H1 (cell line): ENCODE data around the gene MICALL2. TPM values are rescaled to one million over a fixed set of nuclear protein-coding genes. Genes with fewer than 3 reads are reported as not detected.

Experiments used
- CTCF ChIA-PET: fragments of 300-600 bp; sonication (Branson Sonifier 250); formaldehyde crosslinking; loops from one replicate; lab custom pipeline; 2021; ENCODE audit not compliant: partially characterized antibody; lab: Charles Lee
- POLR2A ChIA-PET: fragments of 300-600 bp; sonication (Branson Sonifier 250); formaldehyde crosslinking; loops from one replicate; lab custom pipeline; 2021; ENCODE audit warnings: inconsistent platforms; ENCODE audit not compliant: partially characterized antibody; lab: Charles Lee
- DNase-seq, 2 experiments: peaks; one replicate each; pipeline versions ENCODE4 v3.0.0 to v3.0.0-alpha.2; 2010 to 2022; ENCODE audit warnings: low spot score in 2 of 2, low read depth in 1 of 2, mixed read lengths in 1 of 2
- FAIRE-seq: peaks from 2 replicates; lab custom pipeline; 2011; peaks lifted over from hg19 to GRCh38; lab: Jason Lieb, UNC
- H2AFZ ChIP-seq: 2 replicates; pipeline ENCODE4 v1.8.1; 2012; ENCODE audit warnings: low read length, inconsistent platforms
- H2AK5ac ChIP-seq: 2 replicates; pipeline ENCODE4 v1.6.1; 2013; ENCODE audit warnings: low read depth, low read length
- H2BK120ac ChIP-seq: replicated peaks from 2 replicates; pipeline ENCODE3; 2013; ENCODE audit warnings: low read depth, low read length, inconsistent platforms
- H2BK12ac ChIP-seq: 2 replicates; pipeline ENCODE4 v1.6.1; 2013; ENCODE audit warnings: low read depth, low read length
- H2BK15ac ChIP-seq: 2 replicates; pipeline ENCODE4 v1.6.1; 2013; ENCODE audit warnings: low read length
- H2BK20ac ChIP-seq: 2 replicates; pipeline ENCODE4 v1.6.1; 2013; ENCODE audit warnings: low read length
- H2BK5ac ChIP-seq: 2 replicates; pipeline ENCODE4 v1.6.1; 2013; ENCODE audit warnings: low read depth, low read length
- H3K14ac ChIP-seq: 2 replicates; pipeline ENCODE4 v1.6.1; 2013; ENCODE audit warnings: inconsistent platforms; ENCODE audit not compliant: insufficient read length
- H3K18ac ChIP-seq: 2 replicates; pipeline ENCODE4 v1.6.1; 2013; ENCODE audit warnings: low read length; ENCODE audit errors: extremely low read depth
- H3K23ac ChIP-seq: 2 replicates; pipeline ENCODE4 v1.6.1; 2013; ENCODE audit warnings: inconsistent platforms; ENCODE audit not compliant: insufficient read length
- H3K23me2 ChIP-seq: 2 replicates; pipeline ENCODE4 v1.6.1; 2013; ENCODE audit warnings: low read depth, low read length
- H3K27ac ChIP-seq: 2 replicates; pipeline ENCODE4 v1.6.1; 2011; ENCODE audit warnings: low read depth, low read length, inconsistent platforms
- H3K27me3 ChIP-seq, 4 experiments: replicated peaks in 1 of 4; 1 replicate in 1 of 4; 2 replicates in 3 of 4; pipeline versions ENCODE4 v1.6.1 to v1.8.1; 2011 to 2013; ENCODE audit warnings: low read length in 3 of 4, mild to moderate bottlenecking in 3 of 4, inconsistent platforms in 2 of 4, mixed read lengths in 2 of 4, moderate library complexity in 1 of 4; ENCODE audit not compliant: control insufficient read depth in 3 of 4, insufficient read depth in 3 of 4; ENCODE audit errors: extremely low read depth in 1 of 4
- H3K36me3 ChIP-seq, 4 experiments: 2 replicates each; pipeline versions ENCODE4 v1.6.1 to v1.8.1; 2011 to 2013; ENCODE audit warnings: mild to moderate bottlenecking in 4 of 4, low read length in 3 of 4, moderate library complexity in 2 of 4, control low read depth in 1 of 4, inconsistent platforms in 1 of 4; ENCODE audit not compliant: insufficient read depth in 4 of 4, control insufficient read depth in 2 of 4
- H3K4ac ChIP-seq: replicated peaks from 2 replicates; pipeline ENCODE3; 2013; ENCODE audit warnings: low read length, low read depth, mixed read lengths, inconsistent platforms; ENCODE audit not compliant: insufficient read length
- H3K4me1 ChIP-seq, 4 experiments: replicated peaks in 1 of 4; 1 replicate in 1 of 4; 2 replicates in 3 of 4; pipeline versions ENCODE4 v1.6.1 to v1.8.1; 2011 to 2013; ENCODE audit warnings: low read length in 3 of 4, inconsistent platforms in 2 of 4, mixed read lengths in 1 of 4; ENCODE audit not compliant: insufficient read depth in 4 of 4, control insufficient read depth in 3 of 4
- H3K4me2 ChIP-seq, 2 experiments: 2 replicates each; pipeline versions ENCODE4 v1.6.1 to v1.8.1; 2011 to 2013; ENCODE audit warnings: low read depth in 2 of 2, low read length in 2 of 2, control low read depth in 1 of 2, inconsistent platforms in 1 of 2, mild to moderate bottlenecking in 1 of 2; ENCODE audit not compliant: insufficient read depth in 1 of 2
- H3K4me3 ChIP-seq, 4 experiments: fragments of 200-600, 300-600 bp in 1 of 4; sonication (generic), shearing (Covaris generic), sonication (Bioruptor Twin) in 1 of 4; 2 replicates each; pipeline versions ENCODE4 v1.5.1 to v1.8.1; 2011 to 2016; ENCODE audit warnings: low read length in 4 of 4, low read depth in 3 of 4, control low read depth in 2 of 4, inconsistent platforms in 2 of 4, mild to moderate bottlenecking in 2 of 4, mixed read lengths in 1 of 4, moderate library complexity in 1 of 4; ENCODE audit not compliant: insufficient read depth in 2 of 4; ENCODE audit errors: extremely low read depth in 1 of 4
- H3K56ac ChIP-seq: replicated peaks from 2 replicates; pipeline ENCODE3; 2013; ENCODE audit warnings: low read depth, mild to moderate bottlenecking, mixed read lengths, low read length, inconsistent platforms; ENCODE audit not compliant: insufficient read length
- H3K79me1 ChIP-seq: 2 replicates; pipeline ENCODE4 v1.6.1; 2013; ENCODE audit warnings: low read depth, low read length, control low read depth
- H3K79me2 ChIP-seq, 2 experiments: 2 replicates each; pipeline versions ENCODE4 v1.6.1 to v1.8.1; 2012 to 2013; ENCODE audit warnings: low read length in 2 of 2, mild to moderate bottlenecking in 2 of 2, inconsistent platforms in 1 of 2; ENCODE audit not compliant: insufficient read depth in 2 of 2, control insufficient read depth in 1 of 2
- H3K9ac ChIP-seq, 4 experiments: replicated peaks in 1 of 4; 1 replicate in 1 of 4; 2 replicates in 3 of 4; pipeline versions ENCODE4 v1.6.1 to v1.8.1; 2011 to 2013; ENCODE audit warnings: low read depth in 3 of 4, low read length in 3 of 4, control low read depth in 2 of 4, mild to moderate bottlenecking in 2 of 4, moderate library complexity in 2 of 4, inconsistent platforms in 1 of 4; ENCODE audit errors: extremely low read depth in 1 of 4
- H3K9me3 ChIP-seq, 2 experiments: 2 replicates each; pipeline versions ENCODE4 v1.6.1 to v1.8.1; 2012 to 2013; ENCODE audit warnings: mild to moderate bottlenecking in 2 of 2, moderate library complexity in 2 of 2, control low read depth in 1 of 2, inconsistent platforms in 1 of 2, low read depth in 1 of 2, low read length in 1 of 2, mixed read lengths in 1 of 2; ENCODE audit not compliant: insufficient read depth in 2 of 2
- H4K20me1 ChIP-seq, 2 experiments: replicated peaks in 1 of 2; 2 replicates each; pipeline versions ENCODE3 to v1.8.1; 2011 to 2013; ENCODE audit warnings: inconsistent platforms in 2 of 2, low read length in 2 of 2, mild to moderate bottlenecking in 1 of 2; ENCODE audit not compliant: insufficient read depth in 2 of 2, control insufficient read depth in 1 of 2
- H4K5ac ChIP-seq: 2 replicates; pipeline ENCODE4 v1.6.1; 2013; ENCODE audit warnings: low read length, low read depth, mixed read lengths, inconsistent platforms; ENCODE audit not compliant: insufficient read length
- H4K8ac ChIP-seq: 2 replicates; pipeline ENCODE4 v1.8.0; 2013; ENCODE audit warnings: mild to moderate bottlenecking, moderate library complexity, low read length, inconsistent platforms; ENCODE audit not compliant: insufficient read depth; ENCODE audit errors: extremely low read depth
- H4K91ac ChIP-seq: replicated peaks from 2 replicates; pipeline ENCODE3; 2013; ENCODE audit warnings: low read length, mixed read lengths, inconsistent platforms; ENCODE audit not compliant: insufficient read length
- CHD2 ChIP-seq: IDR thresholded peaks from 2 replicates; pipeline ENCODE4 v1.6.1; 2012; ENCODE audit warnings: low read length, improper control_type of control experiment
- SIRT6 ChIP-seq: IDR thresholded peaks from one replicate; pipeline ENCODE4 v1.7.1; 2012; ENCODE audit warnings: low read length, inconsistent platforms
- YY1 ChIP-seq: IDR thresholded peaks from 2 replicates; pipeline ENCODE4 v1.6.1; 2011; ENCODE audit warnings: low read depth, mild to moderate bottlenecking, low read length
- WGBS, 2 experiments: shearing (Covaris generic) in 1 of 2; methylation state at CpG; one replicate each; pipeline versions ENCODE4 v1.1.6 to v1.1.7; 2013 to 2015; ENCODE audit warnings: low lambda C conversion rate in 2 of 2, mixed read lengths in 2 of 2, inconsistent platforms in 1 of 2, low coverage in 1 of 2, missing lambda C conversion rate in 1 of 2; ENCODE audit not compliant: insufficient replicate concordance in 2 of 2, insufficient coverage in 1 of 2, insufficient read length in 1 of 2; ENCODE audit errors: extremely low coverage in 1 of 2, missing lambda C conversion rate in 1 of 2; 5-methylcytosine and 5-hydroxymethylcytosine counted together
- polyA plus RNA-seq, 7 experiments: library from polyadenylated mRNA; depleted of rRNA in 3 of 7; stranded (reverse) in 5 of 7; unstranded in 2 of 7; fragments of >200 nt in 5 of 7; fragments of 200-250 nt in 2 of 7; gene quantifications; 1 replicate in 5 of 7; 2 replicates in 1 of 7; 4 replicates in 1 of 7; pipeline versions ENCODE4 v1.2.1 to v1.2.3, GENCODE V29; 2011 to 2013; ENCODE audit warnings: missing spikeins in 2 of 7, mixed read lengths in 2 of 7
- total RNA-seq: library from RNA; stranded (reverse); fragmentation: NEBNext Ultra II Directional; extraction: Animal tissue kit (Norgen Biotek cat#: 25700); gene quantifications from 2 replicates; pipeline ENCODE4 v1.2.1, GENCODE V29; 2021

Gene MICALL2
- total and polyA plus RNA-seq, 2 of the 8 experiments (the other 6 are each of a cell fraction or from before 2014, with no cell fraction given): 5.3 to 8.5 TPM

GRCh38 chr7:1475393-1475792 is 16.1 kb upstream of the MICALL2 start:
- no peak overlapping the region for H2BK15ac ChIP-seq
- H2BK20ac ChIP-seq: no peak overlapping the region
- ChIA-PET CTCF (interaction anchor here (0.7 to 4.5 kb wide), 15 partner anchors 8 to 290 kb away, joined by 3 to 38 read pairs (median 5); partner anchors contain the start of gene TMEM184A), POLR2A (interaction anchor here (0.6 to 7.4 kb wide), 7 partner anchors 10 to 73 kb away, joined by 3 to 43 read pairs (median 4); no protein-coding TSS in a partner anchor)
- H2BK5ac ChIP-seq: no peak overlapping the region
- no peak overlapping the region for H3K56ac ChIP-seq
- no peak overlapping the region for H3K27ac ChIP-seq
- DNase-seq: no peak
- H4K5ac ChIP-seq: no peak overlapping the region
- H3K4me1 ChIP-seq: no peaks in the 10 kb centered on the region; a peak in 1 of 7 replicates
- H2AFZ ChIP-seq: no peak overlapping the region
- TF ChIP-seq YY1: no peak
- TF ChIP-seq SIRT6: no peak
- no peak for TF ChIP-seq CHD2
- H3K9me3 ChIP-seq: no peaks in the 10 kb centered on the region
- H3K23ac ChIP-seq: no peak overlapping the region
- H2BK12ac ChIP-seq: no peak overlapping the region
- no peak overlapping the region for H3K18ac ChIP-seq
- H3K4me2 ChIP-seq: no peak overlapping the region
- no peaks in the 10 kb centered on the region for H3K23me2 ChIP-seq
- H2BK120ac ChIP-seq: no peak overlapping the region
- no peaks in the 10 kb centered on the region; the same call in 1 of the 2 replicates for H3K79me1 ChIP-seq
- H3K4ac ChIP-seq: no peak overlapping the region
- peaks cover 0 to 23% of the 10 kb centered on the region in 2 experiments for H4K20me1 ChIP-seq
- no peak overlapping the region for H4K91ac ChIP-seq
- H3K9ac ChIP-seq: no peak overlapping the region
- H3K27me3 ChIP-seq: no peaks in the 10 kb centered on the region
- H2AK5ac ChIP-seq: no peak overlapping the region
- no peaks in the 10 kb centered on the region for H3K79me2 ChIP-seq
- peaks cover 15 to 82% (median 26%) of the 10 kb centered on the region in 4 experiments for H3K36me3 ChIP-seq
- no peak overlapping the region for H4K8ac ChIP-seq
- WGBS, 2 experiments: 89% methylated on average over 17 of the region's 17 CpGs; no CpG with 5 or more reads in 1 of the 2 experiments
- no peak overlapping the region for H3K14ac ChIP-seq
- no peak for FAIRE-seq
- H3K4me3 ChIP-seq: no peak overlapping the region
